Thyroid gland (tissue), 4 donors: ENCODE measurements around the gene ACMSD. TPM values are rescaled to one million over a fixed set of nuclear protein-coding genes. Genes with fewer than 3 reads are reported as not detected.
A peak's percentile ranks its signal among the peaks of the same experiment; 100 is the strongest.

ENCODE experiments used
- DNase-seq, 2 donors: peaks; one replicate each; pipeline ENCODE4 v3.0.0-alpha.2; 2019
- H3K27ac ChIP-seq, 3 donors: fragments of 200-600 bp; sonication (generic); 1 replicate in 2 of 3; 2 replicates in 1 of 3; pipeline ENCODE4 v1.5.1; 2016 to 2019; ENCODE audit warnings: mild to moderate bottlenecking in 1 of 3, moderate library complexity in 1 of 3
- H3K27me3 ChIP-seq: fragments of 200-600 bp; sonication (generic); one replicate; pipeline ENCODE4 v1.5.1; 2019
- H3K36me3 ChIP-seq, 2 donors: fragments of 200-600 bp; sonication (generic); one replicate each; pipeline ENCODE4 v1.5.1; 2016 to 2019
- H3K4me1 ChIP-seq, 2 donors: fragments of 200-600 bp; sonication (generic); one replicate each; pipeline ENCODE4 v1.5.1; 2017 to 2019
- H3K4me3 ChIP-seq, 3 donors: fragments of 200-600 bp; sonication (generic); replicated peaks in 1 of 3; 1 replicate in 2 of 3; 2 replicates in 1 of 3; pipeline ENCODE4 v1.5.1; 2016; ENCODE audit warnings: mild to moderate bottlenecking in 1 of 3
- H3K9me3 ChIP-seq: fragments of 200-600 bp; sonication (generic); one replicate; pipeline ENCODE4 v1.5.1; 2017
- CTCF ChIP-seq, 6 experiments: fragments of 200-600 bp in 3 of 6; fragments of 450-650 bp in 3 of 6; sonication (generic) in 3 of 6; IDR thresholded peaks; one replicate each; pipeline ENCODE4 v1.5.1; 2016 to 2019; ENCODE audit warnings: antibody characterized with exemption in 6 of 6, mild to moderate bottlenecking in 2 of 6, inconsistent platforms in 1 of 6, moderate library complexity in 1 of 6
- POLR2A ChIP-seq, 2 donors: fragments of 450-650 bp; IDR thresholded peaks; one replicate each; pipeline ENCODE4 v1.6.1; 2017; ENCODE audit warnings: antibody characterized with exemption in 2 of 2, mild to moderate bottlenecking in 2 of 2, moderate library complexity in 1 of 2
- WGBS, 2 donors: methylation state at CpG; one replicate each; pipeline ENCODE4 v1.1.5; 2017; 5-methylcytosine and 5-hydroxymethylcytosine counted together
- intact Hi-C: fragments of 100-400 bp; cut with DNase I; formaldehyde crosslinking; loops from one replicate; pipeline ENCODE4 v1.15.1; 2023
- total RNA-seq, 4 donors: library from RNA; depleted of rRNA; stranded (reverse); fragments of >200 nt; gene quantifications; one replicate each; pipeline ENCODE4 v1.2.3, GENCODE V29; 2016

ACMSD gene
- 1 to 10 TPM in 1 of 4 donors, not detected in 3; 1.4 TPM for total RNA-seq

DNA sequence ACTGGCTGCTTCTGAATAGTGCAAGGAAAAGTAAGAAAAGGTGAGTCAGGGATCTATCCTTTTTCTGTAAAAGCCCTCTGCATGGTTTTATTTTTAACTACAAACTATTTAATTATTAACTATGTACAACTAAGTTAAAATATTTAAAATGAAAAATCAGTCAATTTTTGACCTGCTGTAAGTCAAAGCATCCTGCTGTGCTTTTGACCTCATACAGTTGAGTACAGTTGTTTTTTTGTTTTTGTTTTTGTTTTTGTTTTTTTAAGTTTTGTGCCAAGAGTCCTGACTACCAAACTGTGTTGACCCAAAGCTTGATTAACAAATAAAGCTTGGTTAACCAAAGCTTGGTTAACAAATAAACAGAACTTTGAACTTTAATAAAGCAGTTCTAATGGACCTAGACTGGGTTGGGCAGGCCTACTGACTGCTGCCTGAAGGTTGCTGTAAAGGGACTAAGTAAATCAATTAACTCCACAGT is at the start of gene ACMSD:
Gene ACMSD (plus strand): TSS at position 474 of the 478 bp plus-strand sequence. CDS start 67 bp downstream, outside the sequence.
- no peak for DNase-seq
- no peaks in the 10 kb centered on the region for H3K9me3 ChIP-seq
- no peaks in the 10 kb centered on the region for H3K27me3 ChIP-seq
- intact Hi-C loops, result loop anchor here (10.0 kb wide), 1 partner anchor 67 kb away; no protein-coding TSS in a partner anchor
- no peak within 1 kb of the TSS for H3K4me3 ChIP-seq
- H3K4me1 ChIP-seq, result peaks cover 17 to 39% of the 10 kb centered on the region in 2 donors
- H3K36me3 ChIP-seq, result no peaks in the 10 kb centered on the region
- TF ChIP-seq CTCF (IDR thresholded peaks at IDR 0.05), result no peak
- no peak for TF ChIP-seq POLR2A (IDR thresholded peaks at IDR 0.05)
- H3K27ac ChIP-seq, result peak within 1 kb of the TSS; percentile 47 to 70 (median 55)

DNA sequence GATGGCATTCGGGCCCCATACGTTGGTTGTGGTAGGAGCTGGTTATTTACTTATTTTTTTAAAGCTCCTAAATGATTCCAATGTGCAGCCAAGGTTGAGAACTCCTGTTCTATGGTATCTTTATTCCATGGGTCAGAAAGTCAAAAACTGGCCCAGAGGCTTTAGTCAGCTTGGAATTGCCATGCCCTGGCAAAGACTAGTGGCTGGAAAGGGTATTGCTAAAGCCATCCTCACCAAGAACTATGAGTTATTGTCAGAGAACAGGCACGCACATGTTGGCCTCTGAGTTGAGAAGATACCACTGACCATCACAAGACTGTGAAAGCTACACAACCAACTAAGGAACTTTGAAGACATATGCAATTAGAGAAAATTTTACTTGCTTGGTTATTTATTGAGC is 47.9 kb upstream of the ACMSD start:
- TF ChIP-seq CTCF (IDR thresholded peaks at IDR 0.05), result no peak
- no peak for TF ChIP-seq POLR2A (IDR thresholded peaks at IDR 0.05)
- Histone ChIP-seq H3K36me3 (no peaks in the 10 kb centered on the region), H3K27me3 (no peaks in the 10 kb centered on the region), H3K4me1 (no peaks in the 10 kb centered on the region), H3K9me3 (no peaks in the 10 kb centered on the region), H3K27ac (no peak overlapping the region), H3K4me3 (no peak overlapping the region)
- 90 to 91% methylated on average over 3 of the region's 3 CpGs for WGBS, 2 donors
- intact Hi-C loops, result no loop called here
- DNase-seq, result no peak

GRCh38 chr2:134791616-134792015 is 46.8 kb upstream of the ACMSD start:
- 84 to 85% methylated on average over 2 to 3 of the region's 3 CpGs for WGBS, 2 donors

GRCh38 chr2:134792186-134792585 is 46.2 kb upstream of the ACMSD start:
- Histone ChIP-seq H3K27me3 (no peaks in the 10 kb centered on the region), H3K36me3 (no peaks in the 10 kb centered on the region), H3K9me3 (no peaks in the 10 kb centered on the region), H3K4me1 (no peaks in the 10 kb centered on the region), H3K4me3 (no peak overlapping the region), H3K27ac (no peak overlapping the region)
- 65 to 80% methylated on average over 4 of the region's 4 CpGs for WGBS, 2 donors
- DNase-seq, result no peak
- TF ChIP-seq CTCF (IDR thresholded peaks at IDR 0.05) (no peak), POLR2A (IDR thresholded peaks at IDR 0.05) (no peak)
- intact Hi-C loops, result no loop called here

More at GRCh38 chr2:134791616-134792015, 46.8 kb upstream of the ACMSD start:
- Histone ChIP-seq H3K27me3 (no peaks in the 10 kb centered on the region), H3K27ac (no peak overlapping the region), H3K4me1 (no peaks in the 10 kb centered on the region), H3K4me3 (no peak overlapping the region), H3K36me3 (no peaks in the 10 kb centered on the region), H3K9me3 (no peaks in the 10 kb centered on the region)
- DNase-seq, result no peak
- TF ChIP-seq CTCF (IDR thresholded peaks at IDR 0.05) (no peak), POLR2A (IDR thresholded peaks at IDR 0.05) (no peak)
- intact Hi-C loops, result no loop called here

GRCh38 chr2:134795765-134796164 is 42.7 kb upstream of the ACMSD start:
- intact Hi-C loops, result no loop called here
- Histone ChIP-seq H3K27ac (no peak overlapping the region), H3K4me3 (no peak overlapping the region), H3K4me1 (no peaks in the 10 kb centered on the region), H3K9me3 (no peaks in the 10 kb centered on the region), H3K36me3 (no peaks in the 10 kb centered on the region), H3K27me3 (no peaks in the 10 kb centered on the region)
- WGBS, 2 donors, result 75 to 80% methylated on average over 4 of the region's 4 CpGs
- no peak for DNase-seq
- no peak for TF ChIP-seq CTCF (IDR thresholded peaks at IDR 0.05)
- no peak for TF ChIP-seq POLR2A (IDR thresholded peaks at IDR 0.05)
